Hepatocyte (in vitro differentiated cells): ENCODE measurements around the gene VGLL4.

ENCODE experiments used
- EZH2 ChIP-seq: fragments of 200-600 bp; sonication (generic); IDR thresholded peaks from 2 replicates; pipeline ENCODE4 v1.6.1; 2016; ENCODE audit warnings: antibody characterized with exemption, mild to moderate bottlenecking, borderline replicate concordance
- EZH2phosphoT487 ChIP-seq: fragments of 200-600 bp; sonication (generic); IDR thresholded peaks from one replicate; pipeline ENCODE4 v1.6.1; 2018; ENCODE audit warnings: antibody characterized with exemption, mild to moderate bottlenecking, low read depth, moderate library complexity; ENCODE audit not compliant: unreplicated experiment, severe bottlenecking
- TF ChIP-seq, protein P1 (sequence below): fragments of 200-600 bp; sonication (generic); IDR thresholded peaks from 2 replicates; pipeline ENCODE4 v1.5.1; 2016; ENCODE audit warnings: antibody characterized with exemption, mild to moderate bottlenecking; ENCODE audit not compliant: poor library complexity

DNA sequence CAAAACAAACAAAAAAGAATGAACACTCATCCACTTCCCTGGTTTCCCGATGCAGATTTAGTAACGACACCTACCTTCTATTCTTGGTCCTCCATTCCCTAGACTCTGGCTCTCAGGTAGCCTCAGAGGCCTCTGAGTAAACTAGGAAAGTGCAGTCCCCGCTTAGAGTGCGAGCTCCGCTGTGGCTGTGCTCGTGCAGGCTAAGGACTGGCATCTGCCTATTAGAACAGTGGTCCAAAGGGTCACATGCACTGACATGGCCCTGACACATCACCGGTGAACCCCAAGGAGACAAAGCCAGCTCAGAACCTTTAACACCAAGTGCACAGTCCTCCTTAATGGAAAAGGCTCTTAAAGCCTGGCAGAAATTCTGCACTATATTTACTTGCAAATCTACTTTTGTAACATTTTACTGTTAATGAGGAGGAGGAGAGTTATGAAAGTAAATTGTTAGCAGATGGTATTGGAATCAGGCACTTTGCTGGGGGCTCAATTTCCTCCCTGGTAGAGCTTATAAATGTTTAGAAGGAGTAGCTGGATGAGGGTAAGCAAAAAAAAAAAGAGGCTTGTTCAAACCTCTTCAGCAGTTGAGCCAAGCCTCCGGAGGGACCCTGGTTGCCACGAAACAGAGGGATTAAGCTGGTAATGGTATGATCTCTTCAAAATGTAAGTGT is 31.1 kb downstream of the VGLL4 start:
- TF ChIP-seq, protein P1, sequence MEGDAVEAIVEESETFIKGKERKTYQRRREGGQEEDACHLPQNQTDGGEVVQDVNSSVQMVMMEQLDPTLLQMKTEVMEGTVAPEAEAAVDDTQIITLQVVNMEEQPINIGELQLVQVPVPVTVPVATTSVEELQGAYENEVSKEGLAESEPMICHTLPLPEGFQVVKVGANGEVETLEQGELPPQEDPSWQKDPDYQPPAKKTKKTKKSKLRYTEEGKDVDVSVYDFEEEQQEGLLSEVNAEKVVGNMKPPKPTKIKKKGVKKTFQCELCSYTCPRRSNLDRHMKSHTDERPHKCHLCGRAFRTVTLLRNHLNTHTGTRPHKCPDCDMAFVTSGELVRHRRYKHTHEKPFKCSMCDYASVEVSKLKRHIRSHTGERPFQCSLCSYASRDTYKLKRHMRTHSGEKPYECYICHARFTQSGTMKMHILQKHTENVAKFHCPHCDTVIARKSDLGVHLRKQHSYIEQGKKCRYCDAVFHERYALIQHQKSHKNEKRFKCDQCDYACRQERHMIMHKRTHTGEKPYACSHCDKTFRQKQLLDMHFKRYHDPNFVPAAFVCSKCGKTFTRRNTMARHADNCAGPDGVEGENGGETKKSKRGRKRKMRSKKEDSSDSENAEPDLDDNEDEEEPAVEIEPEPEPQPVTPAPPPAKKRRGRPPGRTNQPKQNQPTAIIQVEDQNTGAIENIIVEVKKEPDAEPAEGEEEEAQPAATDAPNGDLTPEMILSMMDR = no peak
- TF ChIP-seq EZH2phosphoT487 (no peak), EZH2 (no peak)
